Esophagus muscularis mucosa (tissue), 4 donors: ENCODE results near the gene GLCCI1. TPM values are rescaled to one million over a fixed set of nuclear protein-coding genes. Genes with fewer than 3 reads are reported as not detected.

ENCODE experiments used
- DNase-seq: peaks from one replicate; pipeline ENCODE4 v3.0.0-alpha.2; 2017; ENCODE audit errors: extremely low spot score
- H3K27ac ChIP-seq, 4 donors: fragments of 200-600 bp; sonication (generic); replicated peaks in 1 of 4; 1 replicate in 3 of 4; 2 replicates in 1 of 4; pipeline ENCODE4 v1.5.1; 2016 to 2019; ENCODE audit warnings: mild to moderate bottlenecking in 1 of 4
- H3K27me3 ChIP-seq, 4 donors: fragments of 200-600 bp; sonication (generic); one replicate each; pipeline versions ENCODE4 v1.5.1 to v1.6.0; 2016 to 2019
- H3K36me3 ChIP-seq, 4 donors: fragments of 200-600 bp; sonication (generic); one replicate each; pipeline ENCODE4 v1.5.1; 2016 to 2019
- H3K4me1 ChIP-seq, 4 donors: fragments of 200-600 bp; sonication (generic); one replicate each; pipeline ENCODE4 v1.5.1; 2016 to 2019
- H3K4me3 ChIP-seq, 4 donors: fragments of 200-600 bp; sonication (generic); 1 replicate in 2 of 4; 2 replicates in 2 of 4; pipeline ENCODE4 v1.5.1; 2016 to 2019; ENCODE audit warnings: mild to moderate bottlenecking in 4 of 4, moderate library complexity in 1 of 4
- H3K9me3 ChIP-seq, 4 donors: fragments of 200-600 bp; sonication (generic); 1 replicate in 3 of 4; 2 replicates in 1 of 4; pipeline ENCODE4 v1.5.1; 2016 to 2019
- EP300 ChIP-seq: sonication (generic); formaldehyde crosslinking; IDR thresholded peaks from one replicate; pipeline ENCODE4 v1.6.1; 2017; ENCODE audit warnings: antibody characterized with exemption
- POLR2A ChIP-seq: fragments of 450-650 bp; IDR thresholded peaks from one replicate; pipeline ENCODE4 v1.6.1; 2017; ENCODE audit warnings: antibody characterized with exemption, moderate library complexity, mild to moderate bottlenecking, low read depth
- POLR2AphosphoS5 ChIP-seq, 2 donors: sonication (generic); formaldehyde crosslinking; IDR thresholded peaks; one replicate each; pipeline ENCODE4 v1.6.1; 2017; ENCODE audit warnings: antibody characterized with exemption in 2 of 2
- WGBS: methylation state at CpG from one replicate; pipeline ENCODE4 v1.1.5; 2018; 5-methylcytosine and 5-hydroxymethylcytosine counted together
- intact Hi-C: fragments of 100-400 bp; cut with DNase I; formaldehyde crosslinking; loops from one replicate; pipeline ENCODE4 v1.15.1; 2023
- total RNA-seq, 4 donors: library from RNA; depleted of rRNA; stranded (reverse); fragments of >200 nt; gene quantifications; one replicate each; pipeline versions ENCODE4 v1.1.0 to v1.2.1, GENCODE V29; 2016
- TF ChIP-seq, protein P1 (sequence below), 3 experiments: fragments of 200-600 bp in 2 of 3; fragments of 450-650 bp in 1 of 3; sonication (generic) in 2 of 3; IDR thresholded peaks; one replicate each; pipeline ENCODE4 v1.5.1; 2017 to 2019; ENCODE audit warnings: antibody characterized with exemption in 3 of 3, mild to moderate bottlenecking in 2 of 3, moderate library complexity in 1 of 3

The GLCCI1 gene
- total RNA-seq, 4 donors from 2014 or later: 2.8 to 8.3 (median 4.8) TPM

DNA sequence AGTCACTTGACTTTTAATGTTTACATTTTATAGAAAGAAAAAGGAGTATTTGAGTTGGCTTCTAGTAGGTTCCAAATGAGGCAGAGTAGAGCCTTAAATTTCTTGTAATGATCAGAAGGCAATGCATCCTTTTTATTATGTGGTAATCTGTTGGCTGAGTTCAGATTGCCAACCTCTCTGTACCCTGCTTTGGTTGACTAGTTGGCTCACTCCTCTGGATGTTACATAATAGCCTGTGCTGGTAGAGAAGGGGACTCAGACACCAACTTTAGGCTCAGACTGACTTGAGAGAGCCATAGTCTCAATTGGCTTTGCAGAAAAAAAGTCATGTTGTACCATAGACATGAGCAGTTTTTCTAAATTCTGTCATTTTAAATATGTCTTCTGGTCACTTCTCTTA, 46.8 kb upstream of the GLCCI1 start:
- intact Hi-C loops: no loop called here
- peaks cover 0 to 3% (median 0%) of the 10 kb centered on the region in 4 donors for H3K4me1 ChIP-seq
- TF ChIP-seq EP300 (no peak), POLR2A (no peak), POLR2AphosphoS5 (IDR thresholded peaks at IDR 0.05) (no peak)
- TF ChIP-seq, protein P1, sequence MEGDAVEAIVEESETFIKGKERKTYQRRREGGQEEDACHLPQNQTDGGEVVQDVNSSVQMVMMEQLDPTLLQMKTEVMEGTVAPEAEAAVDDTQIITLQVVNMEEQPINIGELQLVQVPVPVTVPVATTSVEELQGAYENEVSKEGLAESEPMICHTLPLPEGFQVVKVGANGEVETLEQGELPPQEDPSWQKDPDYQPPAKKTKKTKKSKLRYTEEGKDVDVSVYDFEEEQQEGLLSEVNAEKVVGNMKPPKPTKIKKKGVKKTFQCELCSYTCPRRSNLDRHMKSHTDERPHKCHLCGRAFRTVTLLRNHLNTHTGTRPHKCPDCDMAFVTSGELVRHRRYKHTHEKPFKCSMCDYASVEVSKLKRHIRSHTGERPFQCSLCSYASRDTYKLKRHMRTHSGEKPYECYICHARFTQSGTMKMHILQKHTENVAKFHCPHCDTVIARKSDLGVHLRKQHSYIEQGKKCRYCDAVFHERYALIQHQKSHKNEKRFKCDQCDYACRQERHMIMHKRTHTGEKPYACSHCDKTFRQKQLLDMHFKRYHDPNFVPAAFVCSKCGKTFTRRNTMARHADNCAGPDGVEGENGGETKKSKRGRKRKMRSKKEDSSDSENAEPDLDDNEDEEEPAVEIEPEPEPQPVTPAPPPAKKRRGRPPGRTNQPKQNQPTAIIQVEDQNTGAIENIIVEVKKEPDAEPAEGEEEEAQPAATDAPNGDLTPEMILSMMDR (IDR thresholded peaks at IDR 0.05): no peak
- no peak overlapping the region for H3K27ac ChIP-seq
- DNase-seq: no peak
- no peaks in the 10 kb centered on the region for H3K36me3 ChIP-seq
- H3K9me3 ChIP-seq: no peaks in the 10 kb centered on the region
- H3K27me3 ChIP-seq: no peaks in the 10 kb centered on the region
- H3K4me3 ChIP-seq: no peak overlapping the region

- intact Hi-C loops: no loop called here
Measured at GRCh38 chr7:7922684-7923385, 45.8 kb upstream of the GLCCI1 start.

DNA sequence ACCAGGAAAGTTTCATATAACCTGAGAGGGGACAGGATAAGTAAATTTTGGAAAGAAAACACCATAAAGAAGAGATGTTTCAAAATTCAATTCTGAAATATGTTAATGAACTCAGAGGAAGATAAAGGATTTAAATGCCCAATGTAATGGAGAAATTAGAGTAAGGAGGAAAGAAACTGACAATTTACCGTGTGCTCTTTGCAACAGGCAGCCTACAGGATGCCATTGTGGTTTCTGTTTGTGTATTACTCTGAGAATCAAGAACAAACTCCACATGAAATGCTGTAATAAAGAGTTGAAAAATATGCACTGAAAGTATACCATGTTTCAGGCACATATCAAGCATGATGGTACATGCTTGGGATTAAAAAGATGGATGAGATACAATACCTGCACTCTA, 44.8 kb upstream of the GLCCI1 start:
- Histone ChIP-seq H3K36me3 (no peaks in the 10 kb centered on the region), H3K9me3 (no peaks in the 10 kb centered on the region), H3K4me3 (no peak overlapping the region), H3K27me3 (no peaks in the 10 kb centered on the region), H3K4me1 (peaks cover 0 to 3% (median 0%) of the 10 kb centered on the region in 4 donors), H3K27ac (no peak overlapping the region)
- intact Hi-C loops: no loop called here
- WGBS: 62% methylated on average over 1 of the region's 1 CpG
- DNase-seq: no peak
- TF ChIP-seq, protein P1 (IDR thresholded peaks at IDR 0.05): no peak
- TF ChIP-seq POLR2A (no peak), EP300 (no peak), POLR2AphosphoS5 (IDR thresholded peaks at IDR 0.05) (no peak)

More at GRCh38 chr7:7922684-7923385, 45.8 kb upstream of the GLCCI1 start:
- Histone ChIP-seq H3K27ac (no peak overlapping the region), H3K27me3 (no peaks in the 10 kb centered on the region), H3K4me3 (no peak overlapping the region), H3K9me3 (no peaks in the 10 kb centered on the region), H3K36me3 (no peaks in the 10 kb centered on the region), H3K4me1 (peaks cover 0 to 3% (median 0%) of the 10 kb centered on the region in 4 donors)
- TF ChIP-seq EP300 (no peak), POLR2AphosphoS5 (IDR thresholded peaks at IDR 0.05) (no peak)
- DNase-seq: no peak
- WGBS: 52% methylated on average over 7 of the region's 7 CpGs

- H3K4me1 ChIP-seq: peaks cover 0 to 3% (median 0%) of the 10 kb centered on the region in 4 donors
- H3K36me3 ChIP-seq: no peaks in the 10 kb centered on the region
- TF ChIP-seq, protein P1 (IDR thresholded peaks at IDR 0.05): no peak
- TF ChIP-seq EP300: no peak
- no peak for TF ChIP-seq POLR2AphosphoS5 (IDR thresholded peaks at IDR 0.05)
- no peak for TF ChIP-seq POLR2A
- no peak overlapping the region for H3K4me3 ChIP-seq
- no peaks in the 10 kb centered on the region for H3K9me3 ChIP-seq
- H3K27me3 ChIP-seq: no peaks in the 10 kb centered on the region
- no peak overlapping the region for H3K27ac ChIP-seq
- DNase-seq: no peak
- intact Hi-C loops: no loop called here
Measured at GRCh38 chr7:7924303-7924702, 44.3 kb upstream of the GLCCI1 start.

GRCh38 chr7:7931626-7932025, 37.0 kb upstream of the GLCCI1 start:
- intact Hi-C loops: no loop called here
- Histone ChIP-seq H3K36me3 (no peaks in the 10 kb centered on the region), H3K27ac (no peak overlapping the region), H3K9me3 (no peaks in the 10 kb centered on the region), H3K4me1 (no peaks in the 10 kb centered on the region), H3K27me3 (no peaks in the 10 kb centered on the region), H3K4me3 (no peak overlapping the region)
- DNase-seq: no peak
- 80% methylated on average over 2 of the region's 2 CpGs for WGBS
- TF ChIP-seq, protein P1 (IDR thresholded peaks at IDR 0.05): no peak
- TF ChIP-seq POLR2AphosphoS5 (IDR thresholded peaks at IDR 0.05) (no peak), POLR2A (no peak), EP300 (no peak)
